ENCODE measurements around the gene MRLN.

MRLN gene

DNA sequence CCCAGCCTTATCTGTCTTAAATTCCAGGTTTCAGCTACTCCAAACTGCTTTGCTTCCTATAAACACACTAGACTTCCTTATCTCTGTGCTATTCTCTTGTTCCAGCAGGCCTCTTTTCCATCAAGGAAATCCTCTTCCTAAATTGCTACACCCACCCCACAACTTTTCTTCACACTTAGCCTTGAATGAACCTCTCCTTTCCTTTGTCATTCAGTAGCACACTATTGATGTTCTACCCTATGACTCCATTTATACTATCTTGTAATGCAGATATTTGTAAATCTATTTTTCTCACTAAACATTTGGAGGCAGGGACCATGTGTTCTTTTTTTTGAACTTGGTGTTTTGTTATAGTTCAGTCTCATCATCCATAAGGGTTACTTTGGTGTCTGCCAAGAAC, 47.3 kb downstream of the MRLN start:
- no peak for DNase-seq (ENCODE audit: low read depth in 2 of 2)

GRCh38 chr10:59704630-59705029, 48.6 kb downstream of the MRLN start:
- no peak for DNase-seq (ENCODE audit: low read depth in 2 of 2)

GRCh38 chr10:59702347-59702746, 50.9 kb downstream of the MRLN start:
- no peak for DNase-seq (ENCODE audit: low read depth in 2 of 2)

GRCh38 chr10:59700709-59701108, 52.5 kb downstream of the MRLN start:
- no peak for DNase-seq (ENCODE audit: low read depth in 2 of 2)

DNA sequence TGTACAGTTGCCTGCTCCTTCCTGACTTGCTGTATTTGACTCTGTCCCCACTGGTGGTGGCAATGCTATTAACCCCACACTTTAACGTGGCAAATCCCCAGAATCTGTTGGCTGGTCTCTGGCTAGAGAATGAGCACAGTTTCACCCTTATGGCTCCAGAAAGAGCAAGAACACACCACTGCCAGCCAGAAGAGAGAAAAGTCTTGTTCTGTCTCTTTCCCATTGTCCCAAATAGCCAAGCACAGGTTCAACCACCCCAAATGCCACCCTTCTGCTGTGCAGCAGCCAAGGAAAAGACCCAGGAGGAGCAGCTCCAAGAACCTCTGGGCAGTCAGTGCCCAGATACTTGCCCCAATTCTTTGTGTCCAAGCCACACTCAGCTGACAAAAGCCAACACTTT, 54.9 kb downstream of the MRLN start:
- DNase-seq (ENCODE audit: low read depth in 2 of 2): no peak

DNA sequence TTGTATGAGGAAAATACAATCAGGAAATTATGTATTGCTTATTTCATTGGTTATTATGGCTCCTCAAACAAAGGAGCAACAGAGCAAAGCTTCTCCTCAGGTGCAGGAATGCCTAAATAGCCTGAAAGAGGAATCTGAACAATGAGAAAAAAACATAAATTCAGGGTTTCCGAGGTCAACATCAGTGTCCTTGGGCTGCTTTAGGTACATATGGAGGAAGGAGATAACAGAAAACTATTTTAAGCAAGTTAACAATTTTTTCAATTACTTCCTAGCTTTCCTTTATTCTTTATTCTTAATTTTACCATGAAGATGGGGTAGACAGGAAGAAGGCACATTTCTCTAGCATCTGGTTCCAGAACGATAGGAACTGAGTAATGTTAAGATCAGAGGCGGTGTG, 57.6 kb downstream of the MRLN start:
- no peak for DNase-seq (ENCODE audit: low read depth in 2 of 2)

- no peak for DNase-seq (ENCODE audit: low read depth in 2 of 2)
These were observed 58.3 kb downstream of the MRLN start for GRCh38 chr10:59694936-59695335.

- DNase-seq (ENCODE audit: low read depth in 2 of 2): no peak
These were observed 61.1 kb downstream of the MRLN start for GRCh38 chr10:59692113-59692512.

GRCh38 chr10:59688921-59689351, 64.3 kb downstream of the MRLN start:
- DNase-seq (ENCODE audit: low read depth in 2 of 2): no peak

DNA sequence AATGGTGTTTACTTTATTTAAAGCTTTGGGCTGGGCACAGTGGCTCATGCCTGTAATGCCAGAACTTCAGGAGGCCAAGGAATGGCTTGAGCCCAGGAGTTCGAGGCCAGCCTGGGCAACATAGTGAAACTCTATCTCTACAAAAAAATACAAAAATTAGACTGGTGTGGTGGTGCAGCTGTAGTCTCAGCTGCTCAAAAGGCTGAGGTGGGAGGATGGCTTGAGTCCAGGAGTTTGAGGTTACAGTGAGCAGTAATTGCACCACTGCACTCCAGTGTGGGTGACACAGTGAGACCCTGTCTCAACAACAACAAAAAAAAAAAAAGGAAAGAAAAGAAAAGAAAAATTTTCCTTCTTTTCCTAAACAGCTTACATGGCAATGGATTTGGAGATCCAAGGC, 65.6 kb downstream of the MRLN start:
- DNase-seq (ENCODE audit: low read depth in 2 of 2): no peak

Measured in stimulated activated CD8-positive, alpha-beta memory T cell treated with anti-CD3 and anti-CD28 coated beads, Interleukin-2, amount 100 ng/mL, for 1 hour (primary cell).